ENCODE results near the gene CPM.

- TF ChIP-seq CTCF (IDR thresholded peaks at IDR 0.05; ENCODE audit: low read depth, low read length), result no peak
- no peak for TF ChIP-seq POLR2A (IDR thresholded peaks at IDR 0.05; ENCODE audit: extremely low read depth, insufficient read length)
- no peak for TF ChIP-seq MAX (IDR thresholded peaks at IDR 0.05; ENCODE audit: low read depth, low read length)
- no peak for TF ChIP-seq MYC (IDR thresholded peaks at IDR 0.05; ENCODE audit: low read depth, low read length)
Measured at GRCh38 chr12:68884251-68884650, 48.7 kb downstream of the CPM start.
